SK-N-SH (cell line): Measurements from ENCODE around the gene MAMLD1. TPM values are rescaled to one million over a fixed set of nuclear protein-coding genes. Genes with fewer than 3 reads are reported as not detected.

Experiments
- CTCF ChIA-PET: fragments of 300-600, 350-600 bp; formaldehyde crosslinking; extraction: SDS; loops from one replicate; lab custom pipeline; 2021; lab: Yijun Ruan, JAX
- POLR2A ChIA-PET: fragments of 350-600 bp; sonication (Branson Sonifier 250); formaldehyde crosslinking; extraction: SDS; loops from one replicate; lab custom pipeline; 2020; ENCODE audit warnings: antibody characterized with exemption, inconsistent platforms; lab: Yijun Ruan, JAX
- DNase-seq: peaks from one replicate; pipeline ENCODE4 v3.0.0; 2012
- H2AFZ ChIP-seq: fragments of 200-600 bp; sonication (generic); 2 replicates; pipeline ENCODE4 v1.8.1; 2016; ENCODE audit warnings: antibody characterized with exemption, mild to moderate bottlenecking, low read depth
- H3F3A ChIP-seq: fragments of 200-600 bp; sonication (generic); replicated peaks from 2 replicates; pipeline ENCODE3; 2016; ENCODE audit warnings: antibody characterized with exemption, mild to moderate bottlenecking; ENCODE audit not compliant: insufficient read depth
- H3K27ac ChIP-seq, 2 experiments: fragments of 200-500 bp in 1 of 2; fragments of 200-600 bp in 1 of 2; sonication (Bioruptor generic) in 1 of 2; sonication (generic), shearing (Covaris generic) in 1 of 2; 2 replicates each; pipeline versions ENCODE4 v1.5.1 to v1.6.1; 2014 to 2016; ENCODE audit warnings: low read depth in 2 of 2, inconsistent platforms in 1 of 2, low read length in 1 of 2, mild to moderate bottlenecking in 1 of 2, mixed read lengths in 1 of 2
- H3K27me3 ChIP-seq: fragments of 200-600 bp; sonication (generic), shearing (Covaris generic); 2 replicates; pipeline ENCODE4 v1.6.1; 2016; ENCODE audit warnings: mixed run types; ENCODE audit not compliant: insufficient read depth
- H3K36me3 ChIP-seq, 2 experiments: fragments of 200-500 bp in 1 of 2; fragments of 200-600 bp in 1 of 2; sonication (Bioruptor generic) in 1 of 2; sonication (generic) in 1 of 2; replicated peaks in 1 of 2; 2 replicates each; pipeline versions ENCODE3 to v1.5.1; 2014 to 2016; ENCODE audit warnings: low read length in 1 of 2, mild to moderate bottlenecking in 1 of 2; ENCODE audit not compliant: insufficient read depth in 2 of 2, control insufficient read depth in 1 of 2
- H3K4me1 ChIP-seq, 2 experiments: fragments of 200-500 bp in 1 of 2; fragments of 200-600 bp in 1 of 2; sonication (Bioruptor generic) in 1 of 2; sonication (generic), shearing (Covaris generic) in 1 of 2; 2 replicates each; pipeline versions ENCODE4 v1.5.1 to v1.6.1; 2014 to 2016; ENCODE audit warnings: low read depth in 1 of 2, low read length in 1 of 2, mixed run types in 1 of 2; ENCODE audit not compliant: insufficient read depth in 2 of 2, control insufficient read depth in 1 of 2
- H3K4me2 ChIP-seq: fragments of 200-600 bp; sonication (generic), shearing (Covaris generic); 2 replicates; pipeline ENCODE4 v1.6.1; 2017; ENCODE audit warnings: mixed run types
- H3K4me3 ChIP-seq, 2 experiments: fragments of 200-500 bp in 1 of 2; fragments of 200-600 bp in 1 of 2; sonication (Bioruptor generic) in 1 of 2; sonication (generic), shearing (Covaris generic) in 1 of 2; 2 replicates each; pipeline versions ENCODE4 v1.5.1 to v1.8.1; 2014 to 2016; ENCODE audit warnings: low read depth in 2 of 2, inconsistent platforms in 1 of 2, low read length in 1 of 2, mild to moderate bottlenecking in 1 of 2, mixed read lengths in 1 of 2, moderate library complexity in 1 of 2
- H3K79me2 ChIP-seq: fragments of 200-600 bp; sonication (generic); 2 replicates; pipeline ENCODE4 v1.8.1; 2017; ENCODE audit warnings: mild to moderate bottlenecking; ENCODE audit not compliant: insufficient read depth
- H3K9ac ChIP-seq: fragments of 200-600 bp; sonication (generic); 2 replicates; pipeline ENCODE4 v1.6.1; 2017; ENCODE audit warnings: mixed run types
- H3K9me2 ChIP-seq: fragments of 200-600 bp; sonication (generic); 2 replicates; pipeline ENCODE4 v1.6.1; 2017; ENCODE audit warnings: mixed run types
- H3K9me3 ChIP-seq: fragments of 200-600 bp; sonication (generic); 2 replicates; pipeline ENCODE4 v1.6.1; 2017; ENCODE audit warnings: mixed run types, mild to moderate bottlenecking, moderate library complexity
- H4K20me1 ChIP-seq: fragments of 200-600 bp; sonication (generic); 2 replicates; pipeline ENCODE4 v1.6.1; 2017; ENCODE audit warnings: mild to moderate bottlenecking, mixed run types; ENCODE audit not compliant: insufficient read depth
- FOXM1 ChIP-seq: IDR thresholded peaks from 2 replicates; pipeline ENCODE4 v1.4.0; 2012; ENCODE audit warnings: low read depth, mild to moderate bottlenecking
- GATA2 ChIP-seq: sonication (generic); formaldehyde crosslinking; IDR thresholded peaks from 2 replicates; pipeline ENCODE4 v1.5.0; 2020; ENCODE audit warnings: mild to moderate bottlenecking, missing genetic modification reagents
- IRF3 ChIP-seq: fragments of 150-350 bp; IDR thresholded peaks from 2 replicates; pipeline ENCODE4 v1.6.1; 2016; ENCODE audit warnings: mild to moderate bottlenecking, low read depth, low read length
- JUND ChIP-seq: IDR thresholded peaks from 2 replicates; pipeline ENCODE4 v1.4.0; 2012
- MEF2A ChIP-seq: IDR thresholded peaks from 2 replicates; pipeline ENCODE4 v1.4.0; 2012; ENCODE audit warnings: low read depth, borderline replicate concordance
- PBX3 ChIP-seq: IDR thresholded peaks from 2 replicates; pipeline ENCODE4; 2012
- RAD21 ChIP-seq: IDR thresholded peaks from 2 replicates; pipeline ENCODE4 v1.6.1; 2012; ENCODE audit warnings: mild to moderate bottlenecking, low read length
- RCOR1 ChIP-seq: fragments of 150-350 bp; IDR thresholded peaks from 2 replicates; pipeline ENCODE4 v1.6.1; 2017; ENCODE audit warnings: antibody characterized with exemption, low read length
- REST ChIP-seq: IDR thresholded peaks from 2 replicates; pipeline ENCODE4 v1.6.1; 2012; ENCODE audit warnings: mild to moderate bottlenecking, low read depth, low read length, moderate library complexity
- RFX5 ChIP-seq: IDR thresholded peaks from 2 replicates; pipeline ENCODE4 v1.6.1; 2012; ENCODE audit warnings: mild to moderate bottlenecking, improper control_type of control experiment, low read length
- SIN3A ChIP-seq: IDR thresholded peaks from 2 replicates; pipeline ENCODE4 v1.6.1; 2012; ENCODE audit warnings: low read depth, mild to moderate bottlenecking, low read length, moderate library complexity, borderline replicate concordance
- SMC3 ChIP-seq: IDR thresholded peaks from 2 replicates; pipeline ENCODE4 v1.6.1; 2012; ENCODE audit warnings: low read depth, low read length, improper control_type of control experiment
- TAF1 ChIP-seq: IDR thresholded peaks from 2 replicates; pipeline ENCODE4 v1.6.1; 2012; ENCODE audit warnings: low read depth, mild to moderate bottlenecking, low read length, moderate library complexity, borderline replicate concordance
- USF1 ChIP-seq: IDR thresholded peaks from 2 replicates; pipeline ENCODE4 v1.4.0; 2012; ENCODE audit warnings: low read depth, borderline replicate concordance
- WGBS: methylation state at CpG from one replicate; pipeline ENCODE4 v1.1.6; 2017; ENCODE audit warnings: low lambda C conversion rate; 5-methylcytosine and 5-hydroxymethylcytosine counted together
- polyA plus RNA-seq, 3 experiments: library from polyadenylated mRNA; depleted of rRNA; stranded (reverse); fragments of >200 nt; gene quantifications; 2 replicates each; pipeline ENCODE4 v1.2.3, GENCODE V29; 2012

MAMLD1 gene
- polyA plus RNA-seq, 1 of the 3 experiments (the other 2 are of a cell fraction), result 4.4 TPM

DNA sequence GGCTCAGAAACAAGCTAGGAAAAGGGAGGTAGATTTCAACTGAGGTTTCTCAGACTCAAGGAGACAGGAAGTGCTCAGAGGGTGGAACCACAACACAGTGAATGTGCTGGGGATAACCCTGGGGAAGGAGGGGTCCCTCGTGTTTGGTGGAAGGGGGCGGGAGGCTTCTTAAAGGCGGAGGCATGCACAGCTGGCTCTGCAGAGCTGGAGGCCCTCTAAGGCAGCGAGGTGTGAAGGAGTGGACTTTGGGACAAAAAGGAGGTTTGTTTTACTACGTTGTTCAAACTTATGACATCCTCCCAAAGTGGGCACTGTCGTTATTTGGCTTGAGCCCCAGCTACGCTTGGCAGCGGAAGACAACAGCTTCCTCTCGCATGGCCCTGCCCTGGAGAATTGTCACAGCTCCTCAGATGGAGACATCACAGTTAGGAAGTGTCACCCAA lies 183.6 kb downstream of the MAMLD1 start:
- ChIA-PET POLR2A (no interaction called here), CTCF (no interaction called here)

More for the DNA sequence above, 183.6 kb downstream of the MAMLD1 start:
- Histone ChIP-seq H3K9me2 (no peaks in the 10 kb centered on the region), H3K4me1 (no peaks in the 10 kb centered on the region), H3K4me3 (no peak overlapping the region), H3K79me2 (no peaks in the 10 kb centered on the region), H4K20me1 (no peaks in the 10 kb centered on the region), H3K9ac (no peak overlapping the region), H3K27me3 (no peaks in the 10 kb centered on the region; the same call in 1 of the 2 replicates), H3K9me3 (no peaks in the 10 kb centered on the region), H3K27ac (no peak overlapping the region), H3F3A (no peaks in the 10 kb centered on the region), H3K36me3 (no peaks in the 10 kb centered on the region), H3K4me2 (no peak overlapping the region), H2AFZ (no peak overlapping the region)
- WGBS, result 42% methylated on average over 8 of the region's 9 CpGs
- TF ChIP-seq RAD21 (no peak), MEF2A (no peak), PBX3 (no peak), TAF1 (no peak), USF1 (no peak), SIN3A (no peak), JUND (no peak), SMC3 (no peak), GATA2 (CRISPR knock-in tag) (no peak), RCOR1 (no peak), REST (no peak), FOXM1 (no peak), IRF3 (no peak), RFX5 (no peak)
- no peak for DNase-seq
